ENCODE results near the gene HEXD.
"Not testable (repeated sequence)": the region's sequence is repeated elsewhere in the genome, so short reads cannot be mapped to it uniquely, and the experiment has no call there.

Gene HEXD

DNA sequence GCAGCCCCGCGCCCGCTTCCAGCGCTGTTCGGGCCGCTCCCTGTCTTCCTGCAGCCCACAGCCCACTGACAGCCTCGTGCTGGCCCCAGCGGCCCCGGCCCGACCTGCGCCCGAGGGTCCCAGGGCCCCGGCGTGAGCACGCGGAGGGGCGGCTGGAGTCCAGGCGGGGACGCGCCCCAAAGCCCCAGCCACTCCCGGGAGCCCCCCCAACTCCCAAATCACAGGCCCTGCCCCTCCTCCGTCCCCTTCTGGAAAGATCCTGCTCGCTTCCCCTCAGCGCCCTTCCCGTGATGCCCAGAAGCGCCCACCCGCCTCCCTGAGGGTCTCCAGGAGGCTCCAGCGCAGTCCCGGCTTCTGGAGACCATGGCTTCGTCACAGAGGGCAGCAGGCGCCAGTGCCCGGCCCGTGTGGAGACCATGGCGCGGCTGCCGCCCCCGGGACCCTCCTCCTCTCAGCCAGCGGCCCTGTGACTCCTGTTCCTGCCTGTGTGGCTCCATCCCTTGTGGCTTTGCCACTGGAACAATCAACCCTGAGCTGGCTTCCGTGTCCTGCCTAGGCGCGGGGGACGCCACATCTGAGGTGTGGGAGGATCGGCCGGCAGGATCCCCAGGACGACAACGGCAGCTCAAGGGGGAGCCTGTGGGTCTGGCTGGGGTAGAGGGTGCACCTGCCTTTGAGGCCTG, 42.6 kb upstream of the HEXD start:
- H3K4me1 ChIP-seq (ENCODE audit: control insufficient read depth, insufficient read depth, low read length, poor library complexity, severe bottlenecking), result peaks cover 9% of the 10 kb centered on the region
- H3K27ac ChIP-seq (ENCODE audit: insufficient read depth, low read length, poor library complexity, severe bottlenecking), result no peak overlapping the region
- H3K4me3 ChIP-seq (ENCODE audit: insufficient read depth, low read depth, low read length, poor library complexity, severe bottlenecking), result no peak overlapping the region
- H3K9me3 ChIP-seq (ENCODE audit: control insufficient read depth, low read length), result no peaks in the 10 kb centered on the region
- DNase-seq, result no peak
- peaks cover 23% of the 10 kb centered on the region for H3K27me3 ChIP-seq (replicated peaks; ENCODE audit: control insufficient read depth, insufficient read depth, low read length, poor library complexity, severe bottlenecking)
- no peaks in the 10 kb centered on the region for H3K36me3 ChIP-seq (ENCODE audit: control insufficient read depth, insufficient read depth, low read length)

DNA sequence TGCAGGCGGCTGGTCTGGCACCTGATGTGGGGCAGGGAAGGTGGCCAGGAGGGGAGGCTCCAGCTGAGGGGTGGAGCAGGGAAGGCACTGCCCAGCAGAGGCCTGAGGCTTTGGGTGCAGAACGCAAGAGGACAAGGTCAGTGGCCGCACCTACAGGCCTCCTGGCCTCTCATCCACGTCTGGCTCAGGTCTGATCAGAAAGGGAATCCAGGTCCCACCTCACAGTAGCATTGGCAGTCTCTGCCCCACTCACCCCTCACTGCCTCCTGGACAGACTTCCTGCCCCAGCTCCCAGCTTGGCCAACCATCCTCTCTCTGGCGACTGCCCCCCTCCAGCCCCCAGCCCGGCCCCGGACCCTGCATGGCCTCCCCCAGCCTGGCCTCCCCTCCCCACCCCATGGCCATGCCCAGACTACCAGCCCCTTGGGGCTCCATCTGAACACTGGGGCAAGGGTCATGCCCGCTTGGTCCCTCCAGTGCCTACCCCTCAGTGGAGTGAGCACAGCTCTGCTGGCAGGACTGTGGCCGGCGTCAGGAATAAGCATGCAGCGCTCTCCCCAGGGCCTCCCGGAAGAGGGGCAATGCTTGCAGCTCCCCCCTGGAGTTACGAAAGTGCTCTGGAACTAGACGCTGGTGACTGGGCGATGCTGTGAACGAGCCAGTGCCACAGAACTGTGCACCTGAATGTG, 42.0 kb upstream of the HEXD start:
- Histone ChIP-seq H3K4me3 (ENCODE audit: insufficient read depth, low read depth, low read length, poor library complexity, severe bottlenecking) (no peak overlapping the region), H3K36me3 (ENCODE audit: control insufficient read depth, insufficient read depth, low read length) (no peaks in the 10 kb centered on the region), H3K9me3 (ENCODE audit: control insufficient read depth, low read length) (no peaks in the 10 kb centered on the region), H3K27ac (ENCODE audit: insufficient read depth, low read length, poor library complexity, severe bottlenecking) (no peak overlapping the region), H3K27me3 (replicated peaks; ENCODE audit: control insufficient read depth, insufficient read depth, low read length, poor library complexity, severe bottlenecking) (peaks cover 16% of the 10 kb centered on the region), H3K4me1 (ENCODE audit: control insufficient read depth, insufficient read depth, low read length, poor library complexity, severe bottlenecking) (peaks cover 4% of the 10 kb centered on the region)
- DNase-seq, result no peak

DNA sequence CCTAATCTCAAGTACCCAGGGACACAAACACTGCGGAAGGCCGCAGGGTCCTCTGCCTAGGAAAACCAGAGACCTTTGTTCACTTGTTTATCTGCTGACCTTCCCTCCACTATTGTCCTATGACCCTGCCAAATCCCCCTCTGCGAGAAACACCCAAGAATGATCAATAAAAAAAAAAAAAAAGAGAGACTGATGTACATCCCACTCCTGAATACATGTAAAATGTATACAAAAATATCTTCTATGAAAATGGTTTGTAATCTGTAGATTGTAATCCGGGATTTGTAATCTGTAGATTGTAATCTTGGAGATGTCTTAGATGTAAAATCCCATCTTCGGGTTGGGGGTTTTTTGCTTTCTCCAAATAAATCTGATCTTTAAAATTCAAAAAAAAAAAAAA, 40.9 kb upstream of the HEXD start:
- not testable (repeated sequence) for H3K36me3 ChIP-seq (ENCODE audit: control insufficient read depth, insufficient read depth, low read length); H3K27me3 ChIP-seq (replicated peaks; ENCODE audit: control insufficient read depth, insufficient read depth, low read length, poor library complexity, severe bottlenecking); H3K4me1 ChIP-seq (ENCODE audit: control insufficient read depth, insufficient read depth, low read length, poor library complexity, severe bottlenecking); H3K4me3 ChIP-seq (ENCODE audit: insufficient read depth, low read depth, low read length, poor library complexity, severe bottlenecking); H3K9me3 ChIP-seq (ENCODE audit: control insufficient read depth, low read length); H3K27ac ChIP-seq (ENCODE audit: insufficient read depth, low read length, poor library complexity, severe bottlenecking); DNase-seq

DNA sequence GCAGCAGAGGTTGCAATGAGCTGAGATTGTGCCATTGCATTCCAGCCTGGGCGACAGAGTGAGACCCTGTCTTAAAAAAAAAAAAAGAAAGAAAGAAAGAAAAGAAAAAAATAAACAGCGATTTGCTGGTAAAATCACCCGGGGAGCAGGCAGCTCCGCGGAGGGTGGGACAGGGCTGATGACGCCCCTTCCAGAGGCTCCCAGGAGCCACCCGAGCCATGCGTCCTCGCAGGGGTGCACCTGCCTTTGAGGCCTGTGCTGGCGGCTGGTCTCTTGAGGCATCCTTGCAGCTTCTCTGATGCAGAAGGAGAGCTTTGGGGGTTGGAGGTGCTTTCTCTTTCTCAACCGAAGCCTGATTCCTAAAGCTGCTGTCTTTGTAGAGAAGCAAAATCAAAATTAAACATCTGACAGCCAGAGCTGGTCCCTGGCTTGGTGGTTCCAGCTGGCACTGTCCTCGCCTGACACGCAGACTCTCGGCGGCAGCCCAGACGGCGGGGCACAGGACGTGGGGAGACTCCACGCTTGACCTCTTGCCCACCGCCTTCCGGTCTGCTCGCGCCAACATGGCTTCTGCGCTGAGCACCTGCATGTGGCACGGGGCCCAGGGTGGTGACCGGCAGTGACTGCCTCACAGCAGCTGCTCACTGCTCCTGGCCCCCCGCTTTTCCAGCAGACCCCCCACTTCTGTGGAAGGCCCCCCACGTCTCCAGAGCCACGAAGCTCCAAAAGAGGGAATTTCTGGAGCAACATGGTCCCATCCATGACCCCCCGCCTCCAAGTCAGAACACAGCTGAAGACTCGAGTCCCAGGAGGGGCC, 40.0 kb upstream of the HEXD start:
- no peak overlapping the region for H3K27ac ChIP-seq (ENCODE audit: insufficient read depth, low read length, poor library complexity, severe bottlenecking)
- no peaks in the 10 kb centered on the region for H3K27me3 ChIP-seq (replicated peaks; ENCODE audit: control insufficient read depth, insufficient read depth, low read length, poor library complexity, severe bottlenecking)

DNA sequence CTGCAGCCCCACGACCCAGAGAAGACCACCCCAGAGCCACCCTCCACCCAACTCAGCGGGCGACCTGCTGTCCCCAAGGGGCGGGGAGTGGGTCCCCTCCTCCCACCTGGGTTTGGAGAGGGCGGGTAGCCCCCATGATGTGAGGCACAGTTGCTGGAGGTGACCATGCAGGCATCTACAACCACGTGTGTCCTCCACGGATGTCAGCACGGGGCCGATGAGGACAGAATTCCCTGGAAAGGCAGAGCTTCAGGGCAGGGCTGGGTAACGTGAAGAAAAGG, 39.5 kb upstream of the HEXD start:
- Histone ChIP-seq H3K4me3 (ENCODE audit: insufficient read depth, low read depth, low read length, poor library complexity, severe bottlenecking) (no peak overlapping the region), H3K27ac (ENCODE audit: insufficient read depth, low read length, poor library complexity, severe bottlenecking) (no peak overlapping the region), H3K9me3 (ENCODE audit: control insufficient read depth, low read length) (no peaks in the 10 kb centered on the region), H3K36me3 (ENCODE audit: control insufficient read depth, insufficient read depth, low read length) (no peaks in the 10 kb centered on the region), H3K27me3 (replicated peaks; ENCODE audit: control insufficient read depth, insufficient read depth, low read length, poor library complexity, severe bottlenecking) (peaks cover 4% of the 10 kb centered on the region), H3K4me1 (ENCODE audit: control insufficient read depth, insufficient read depth, low read length, poor library complexity, severe bottlenecking) (peaks cover 2% of the 10 kb centered on the region)
- DNase-seq, result no peak

More for the DNA sequence above, 40.0 kb upstream of the HEXD start:
- no peak for DNase-seq
- H3K9me3 ChIP-seq (ENCODE audit: control insufficient read depth, low read length), result no peaks in the 10 kb centered on the region
- peaks cover 2% of the 10 kb centered on the region for H3K4me1 ChIP-seq (ENCODE audit: control insufficient read depth, insufficient read depth, low read length, poor library complexity, severe bottlenecking)
- no peak overlapping the region for H3K4me3 ChIP-seq (ENCODE audit: insufficient read depth, low read depth, low read length, poor library complexity, severe bottlenecking)
- no peaks in the 10 kb centered on the region for H3K36me3 ChIP-seq (ENCODE audit: control insufficient read depth, insufficient read depth, low read length)

DNA sequence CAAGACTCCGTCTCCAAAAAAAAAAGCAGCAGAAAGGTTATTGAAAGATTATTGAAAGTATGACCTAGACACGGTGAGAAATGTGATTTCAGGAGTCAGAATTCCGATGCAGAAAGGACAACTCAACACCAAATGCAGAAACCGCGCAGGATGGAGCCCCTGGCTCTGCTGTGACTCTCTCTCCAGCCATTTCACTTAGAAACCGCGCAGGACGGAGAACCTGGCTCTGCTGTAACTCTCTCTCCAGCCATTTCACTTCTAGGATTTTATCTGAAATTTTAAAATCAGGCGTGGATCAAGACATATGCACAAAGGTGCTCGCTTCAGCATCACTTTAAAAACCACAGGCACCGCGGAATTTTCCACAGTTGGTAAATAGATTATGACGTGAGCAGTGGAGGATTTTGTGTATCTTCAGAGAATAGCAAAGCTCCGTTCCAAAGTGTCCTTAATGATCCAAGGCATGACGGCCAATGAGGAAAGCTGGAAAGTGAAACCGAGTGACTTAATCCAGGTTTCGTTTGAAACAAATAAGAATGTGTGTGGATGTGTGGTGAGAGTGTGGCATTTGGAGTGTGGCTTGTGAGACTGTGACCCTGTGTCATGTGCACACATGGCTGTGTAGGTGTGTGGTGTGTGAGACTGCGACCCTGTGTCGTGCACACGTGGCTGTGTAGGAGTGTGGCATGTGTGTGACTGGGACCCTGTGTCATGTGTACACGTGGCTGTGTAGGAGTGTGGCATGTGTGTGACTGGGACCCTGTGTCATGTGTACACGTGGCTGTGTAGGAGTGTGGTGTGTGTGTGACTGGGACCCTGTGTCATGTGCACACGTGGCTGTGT, 37.1 kb upstream of the HEXD start:
- Histone ChIP-seq H3K4me3 (ENCODE audit: insufficient read depth, low read depth, low read length, poor library complexity, severe bottlenecking) (no peak overlapping the region), H3K9me3 (ENCODE audit: control insufficient read depth, low read length) (no peaks in the 10 kb centered on the region), H3K27me3 (replicated peaks; ENCODE audit: control insufficient read depth, insufficient read depth, low read length, poor library complexity, severe bottlenecking) (peaks cover 6% of the 10 kb centered on the region), H3K4me1 (ENCODE audit: control insufficient read depth, insufficient read depth, low read length, poor library complexity, severe bottlenecking) (peaks cover 2% of the 10 kb centered on the region), H3K36me3 (ENCODE audit: control insufficient read depth, insufficient read depth, low read length) (no peaks in the 10 kb centered on the region), H3K27ac (ENCODE audit: insufficient read depth, low read length, poor library complexity, severe bottlenecking) (no peak overlapping the region)
- DNase-seq, result no peak

DNA sequence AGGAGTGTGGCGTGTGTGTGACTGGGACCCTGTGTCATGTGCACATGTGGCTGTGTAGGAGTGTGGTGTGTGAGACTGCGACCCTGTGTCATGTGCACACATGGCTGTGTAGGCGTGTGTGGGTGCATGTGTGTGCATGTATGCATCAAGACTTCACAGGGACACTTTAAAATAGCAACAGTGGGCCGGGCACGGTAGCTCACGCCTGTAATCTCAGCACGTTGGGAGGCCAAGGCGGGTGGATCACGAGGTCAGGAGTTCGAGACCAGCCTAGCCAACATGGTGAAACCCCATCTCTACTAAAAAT, 36.5 kb upstream of the HEXD start:
- not testable (repeated sequence) for H3K27me3 ChIP-seq (replicated peaks; ENCODE audit: control insufficient read depth, insufficient read depth, low read length, poor library complexity, severe bottlenecking); DNase-seq; H3K4me1 ChIP-seq (ENCODE audit: control insufficient read depth, insufficient read depth, low read length, poor library complexity, severe bottlenecking); H3K27ac ChIP-seq (ENCODE audit: insufficient read depth, low read length, poor library complexity, severe bottlenecking); H3K4me3 ChIP-seq (ENCODE audit: insufficient read depth, low read depth, low read length, poor library complexity, severe bottlenecking); H3K36me3 ChIP-seq (ENCODE audit: control insufficient read depth, insufficient read depth, low read length); H3K9me3 ChIP-seq (ENCODE audit: control insufficient read depth, low read length)

DNA sequence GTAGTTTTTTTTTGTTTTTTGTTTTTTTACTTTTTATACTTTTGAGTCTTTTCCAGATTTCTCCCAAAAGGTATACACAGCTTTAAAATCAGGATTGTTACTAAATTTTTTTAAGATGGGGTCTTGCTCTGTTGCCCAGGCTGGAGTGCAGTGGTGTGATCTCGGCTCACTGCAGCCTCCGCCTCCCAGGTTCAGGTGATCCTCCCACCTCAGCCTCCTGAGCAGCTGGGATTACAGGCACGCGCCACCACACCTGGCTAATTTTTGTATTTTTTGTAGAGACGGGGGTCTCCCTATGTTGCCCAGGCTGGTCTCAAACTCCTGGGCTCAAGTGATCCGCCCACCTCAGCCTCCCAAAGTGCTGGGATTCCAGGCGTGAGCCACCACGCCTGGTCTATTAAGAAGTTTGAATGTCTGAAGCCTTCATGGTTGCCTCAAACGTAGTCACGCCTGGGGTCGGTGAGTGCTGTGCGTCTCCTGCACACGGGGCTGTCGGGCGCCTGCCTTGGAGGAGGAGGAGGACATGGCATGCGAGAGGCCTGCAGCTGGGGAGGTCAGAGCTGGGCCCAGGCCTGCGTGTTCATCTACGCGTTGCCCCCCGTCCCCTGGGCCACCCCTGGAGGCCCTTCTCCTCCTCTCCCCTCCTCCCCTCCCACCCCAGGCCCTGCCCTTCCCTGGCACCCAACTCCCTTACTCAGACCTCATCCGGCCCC, 35.8 kb upstream of the HEXD start:
- H3K27ac ChIP-seq (ENCODE audit: insufficient read depth, low read length, poor library complexity, severe bottlenecking); H3K27me3 ChIP-seq (replicated peaks; ENCODE audit: control insufficient read depth, insufficient read depth, low read length, poor library complexity, severe bottlenecking); H3K4me1 ChIP-seq (ENCODE audit: control insufficient read depth, insufficient read depth, low read length, poor library complexity, severe bottlenecking); H3K4me3 ChIP-seq (ENCODE audit: insufficient read depth, low read depth, low read length, poor library complexity, severe bottlenecking); H3K9me3 ChIP-seq (ENCODE audit: control insufficient read depth, low read length); DNase-seq; H3K36me3 ChIP-seq (ENCODE audit: control insufficient read depth, insufficient read depth, low read length): not testable (repeated sequence)

DNA sequence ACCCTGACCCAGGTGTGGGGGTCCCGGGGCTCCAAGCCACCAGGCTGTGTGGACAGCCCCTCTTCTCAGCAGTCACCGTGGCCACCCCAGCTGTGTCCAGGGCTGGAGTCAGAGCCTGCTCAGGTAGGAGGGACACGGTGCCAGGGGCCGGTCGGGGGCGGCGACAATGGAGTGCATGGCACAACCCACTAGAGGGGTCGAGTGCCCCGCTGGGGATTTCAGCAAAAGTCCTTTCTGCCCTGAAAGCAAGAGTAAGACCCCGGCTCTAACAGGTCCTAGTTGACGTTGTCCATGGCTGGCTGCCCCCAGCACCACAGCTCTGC, 35.3 kb upstream of the HEXD start:
- H3K4me3 ChIP-seq (ENCODE audit: insufficient read depth, low read depth, low read length, poor library complexity, severe bottlenecking), result no peak overlapping the region
- H3K9me3 ChIP-seq (ENCODE audit: control insufficient read depth, low read length), result no peaks in the 10 kb centered on the region
- H3K36me3 ChIP-seq (ENCODE audit: control insufficient read depth, insufficient read depth, low read length), result no peaks in the 10 kb centered on the region
- peaks cover 6% of the 10 kb centered on the region for H3K4me1 ChIP-seq (ENCODE audit: control insufficient read depth, insufficient read depth, low read length, poor library complexity, severe bottlenecking)
- DNase-seq, result no peak
- peaks cover 6% of the 10 kb centered on the region for H3K27me3 ChIP-seq (replicated peaks; ENCODE audit: control insufficient read depth, insufficient read depth, low read length, poor library complexity, severe bottlenecking)
- H3K27ac ChIP-seq (ENCODE audit: insufficient read depth, low read length, poor library complexity, severe bottlenecking), result no peak overlapping the region
